WTC11 (cell line): Measurements from ENCODE around the gene IL17RD. TPM values are rescaled to one million over a fixed set of nuclear protein-coding genes. Genes with fewer than 3 reads are reported as not detected.
A peak's percentile ranks its signal among the peaks of the same experiment; 100 is the strongest.

Source experiments
- ATAC-seq: fragments of 200-7000 bp; cut with Tn5 transposase; 2 replicates; pipeline ENCODE4 v1.10.0; 2021; ENCODE audit warnings: mild to moderate bottlenecking, moderate library complexity
- CTCF ChIA-PET: fragments of 300-600 bp; sonication (Branson Sonifier 250); formaldehyde crosslinking; loops from one replicate; lab custom pipeline; 2021; ENCODE audit warnings: antibody characterized with exemption; lab: Charles Lee
- POLR2A ChIA-PET: fragments of 350-600 bp; sonication (Branson Sonifier 250); formaldehyde crosslinking; loops from one replicate; lab custom pipeline; 2021; ENCODE audit warnings: antibody characterized with exemption; lab: Charles Lee
- DNase-seq: peaks from one replicate; pipeline ENCODE4 v3.0.0; 2021; ENCODE audit warnings: low spot score
- H3K27ac Mint-ChIP-seq: 2 replicates; pipeline ENCODE4 v1.8.0; 2021; ENCODE audit warnings: mixed read lengths
- H3K27me3 Mint-ChIP-seq: 2 replicates; pipeline ENCODE4 v1.8.0; 2021; ENCODE audit warnings: low read depth, mild to moderate bottlenecking, moderate library complexity, mixed read lengths
- H3K36me3 Mint-ChIP-seq: 2 replicates; pipeline ENCODE4 v1.8.0; 2021; ENCODE audit warnings: mixed read lengths
- H3K4me1 Mint-ChIP-seq: 2 replicates; pipeline ENCODE4 v1.8.0; 2022; ENCODE audit warnings: mixed read lengths
- H3K4me3 Mint-ChIP-seq: 2 replicates; pipeline ENCODE4 v1.8.0; 2021; ENCODE audit warnings: mild to moderate bottlenecking, moderate library complexity, mixed read lengths
- H3K9me3 Mint-ChIP-seq: 2 replicates; pipeline ENCODE4 v1.8.0; 2021; ENCODE audit warnings: mixed read lengths
- AFF4 ChIP-seq: sonication (generic); formaldehyde crosslinking; IDR thresholded peaks from 2 replicates; pipeline ENCODE4 v1.8.1; 2023; ENCODE audit warnings: mild to moderate bottlenecking, missing genetic modification reagents, borderline replicate concordance
- E2F4 ChIP-seq: sonication (generic); formaldehyde crosslinking; IDR thresholded peaks from 2 replicates; pipeline ENCODE4 v1.8.1; 2022; ENCODE audit warnings: low read depth, mild to moderate bottlenecking, moderate library complexity, missing genetic modification reagents, borderline replicate concordance
- E2F5 ChIP-seq: sonication (generic); formaldehyde crosslinking; IDR thresholded peaks from 2 replicates; pipeline ENCODE4 v1.8.1; 2022; ENCODE audit warnings: mild to moderate bottlenecking, moderate library complexity, missing genetic modification reagents
- ERG ChIP-seq: fragments of 250-450 bp; sonication (Bioruptor Pico); IDR thresholded peaks from 2 replicates; pipeline ENCODE4 v1.8.0; 2021; ENCODE audit warnings: mild to moderate bottlenecking
- HMGA2 ChIP-seq: fragments of 250-450 bp; sonication (Bioruptor Pico); IDR thresholded peaks from 2 replicates; pipeline ENCODE4 v1.4.0; 2021; ENCODE audit warnings: mild to moderate bottlenecking, moderate library complexity
- IRF1 ChIP-seq: sonication (generic); formaldehyde crosslinking; IDR thresholded peaks from 2 replicates; pipeline ENCODE4 v1.8.0; 2023; ENCODE audit warnings: missing genetic modification reagents
- MAX ChIP-seq: sonication (generic); formaldehyde crosslinking; IDR thresholded peaks from 2 replicates; pipeline ENCODE4 v1.8.0; 2022; ENCODE audit warnings: mild to moderate bottlenecking, missing genetic modification reagents
- PRRX2 ChIP-seq: fragments of 250-450 bp; sonication (Bioruptor Pico); IDR thresholded peaks from 2 replicates; pipeline ENCODE4 v1.8.0; 2021; ENCODE audit warnings: mild to moderate bottlenecking
- SMAD4 ChIP-seq: sonication (generic); formaldehyde crosslinking; IDR thresholded peaks from 2 replicates; pipeline ENCODE4 v1.8.0; 2022; ENCODE audit warnings: mild to moderate bottlenecking, missing genetic modification reagents
- TCF7 ChIP-seq: sonication (generic); formaldehyde crosslinking; IDR thresholded peaks from 2 replicates; pipeline ENCODE4 v1.8.0; 2022; ENCODE audit warnings: mild to moderate bottlenecking, low read depth, missing genetic modification reagents, moderate library complexity
- ZMAT4 ChIP-seq: fragments of 250-450 bp; sonication (Bioruptor Pico); IDR thresholded peaks from 2 replicates; pipeline ENCODE4 v1.9.0; 2021; ENCODE audit warnings: mild to moderate bottlenecking
- ZNF138 ChIP-seq: sonication (generic); formaldehyde crosslinking; conservative IDR thresholded peaks from 2 replicates; pipeline ENCODE4 v1.8.1; 2022; ENCODE audit warnings: mild to moderate bottlenecking, moderate library complexity, missing genetic modification reagents
- ZNF532 ChIP-seq: fragments of 250-450 bp; sonication (Bioruptor Pico); IDR thresholded peaks from 2 replicates; pipeline ENCODE4 v1.9.0; 2021; ENCODE audit warnings: mild to moderate bottlenecking, borderline replicate concordance
- total RNA-seq: library from RNA; stranded (reverse); gene quantifications from 3 replicates; pipeline ENCODE4 v1.2.3, GENCODE V29; 2021

Gene IL17RD
- total RNA-seq, 1 experiment from 2014 or later: 72.9 TPM

- TF ChIP-seq AFF4 (no peak), E2F4 (CRISPR knock-in tag) (no peak), E2F5 (CRISPR knock-in tag) (no peak), PRRX2 (CRISPR knock-in tag) (no peak), ERG (no peak), ZNF532 (CRISPR knock-in tag) (no peak), SMAD4 (CRISPR knock-in tag) (no peak)
Observed at GRCh38 chr3:57151749-57152148, 13.4 kb downstream of the IL17RD start (continued).

GRCh38 chr3:57151021-57151449 is 14.1 kb downstream of the IL17RD start:
- H3K27me3 Mint-ChIP-seq: no peaks in the 10 kb centered on the region
- H3K36me3 Mint-ChIP-seq: peaks cover 18% of the 10 kb centered on the region
- peaks cover 62% of the 10 kb centered on the region for H3K4me1 Mint-ChIP-seq
- TF ChIP-seq TCF7 (CRISPR knock-in tag) (no peak), IRF1 (no peak), HMGA2 (CRISPR knock-in tag) (no peak)
- no peak overlapping the region for H3K4me3 Mint-ChIP-seq
- ATAC-seq (no peak), DNase-seq (no peak)
- ChIA-PET POLR2A (no interaction called here), CTCF (interaction anchor here (1.3 to 1.7 kb wide), 4 partner anchors 11 to 50 kb away, joined by 3 to 5 read pairs (median 4); no protein-coding TSS in a partner anchor)
- H3K27ac Mint-ChIP-seq: no peak overlapping the region
- no peaks in the 10 kb centered on the region for H3K9me3 Mint-ChIP-seq

- TF ChIP-seq TCF7 (CRISPR knock-in tag) (no peak), ZNF532 (CRISPR knock-in tag) (no peak), MAX (CRISPR knock-in tag) (no peak), ZNF138 (CRISPR knock-in tag) (no peak), ZMAT4 (no peak)
- no peak for ATAC-seq
- no peak for DNase-seq
- POLR2A ChIA-PET: no interaction called here
- H3K9me3 Mint-ChIP-seq: no peaks in the 10 kb centered on the region
- H3K36me3 Mint-ChIP-seq: peaks cover 18% of the 10 kb centered on the region
- CTCF ChIA-PET: no interaction called here
- peaks cover 57% of the 10 kb centered on the region for H3K4me1 Mint-ChIP-seq
- H3K27ac Mint-ChIP-seq: 0 out of 2 replicates have a peak overlapping the region, but pooled peaks have one; percentile 21
- H3K4me3 Mint-ChIP-seq: no peak overlapping the region
- no peaks in the 10 kb centered on the region for H3K27me3 Mint-ChIP-seq
Observed at GRCh38 chr3:57150113-57150581, 15.0 kb downstream of the IL17RD start.
